Spinal cord (tissue), 10 donors: ENCODE data around the gene C14orf180. TPM values are rescaled to one million over a fixed set of nuclear protein-coding genes. Genes with fewer than 3 reads are reported as not detected.

Experiments
- DNase-seq, 6 donors: peaks; one replicate each; pipeline versions ENCODE4 v3.0.0 to v3.0.0-alpha.2; 2013 to 2015; ENCODE audit warnings: low spot score in 6 of 6, low read depth in 4 of 6
- H3K27ac ChIP-seq: one replicate; pipeline ENCODE4 v1.5.1; 2013; ENCODE audit warnings: low read depth, low read length, control low read depth
- H3K27me3 ChIP-seq: one replicate; pipeline ENCODE4 v1.6.1; 2013; ENCODE audit warnings: low read length; ENCODE audit not compliant: control insufficient read depth, insufficient read depth
- H3K36me3 ChIP-seq: one replicate; pipeline ENCODE4 v1.6.1; 2013; ENCODE audit warnings: low read length; ENCODE audit not compliant: control insufficient read depth, insufficient read depth
- H3K4me1 ChIP-seq: one replicate; pipeline ENCODE4 v1.6.1; 2013; ENCODE audit warnings: low read length; ENCODE audit not compliant: control insufficient read depth, insufficient read depth
- H3K4me3 ChIP-seq: one replicate; pipeline ENCODE4 v1.5.1; 2013; ENCODE audit warnings: low read depth, low read length, control low read depth
- H3K9me3 ChIP-seq: one replicate; pipeline ENCODE4 v1.6.1; 2013; ENCODE audit warnings: low read length; ENCODE audit not compliant: control insufficient read depth, insufficient read depth
- WGBS: methylation state at CpG from one replicate; pipeline ENCODE4 v1.1.5; 2013; ENCODE audit warnings: missing lambda C conversion rate; ENCODE audit not compliant: insufficient coverage; 5-methylcytosine and 5-hydroxymethylcytosine counted together
- polyA plus RNA-seq, 2 donors: library from polyadenylated mRNA; unstranded; fragments of 120-200 nt; gene quantifications; one replicate each; pipeline ENCODE4 v1.2.1, GENCODE V29; 2013; ENCODE audit not compliant: insufficient read length in 2 of 2
- total RNA-seq, 2 donors: library from RNA; depleted of rRNA in 1 of 2; stranded (reverse); fragments of 120-200 nt in 1 of 2; fragments of >200 nt in 1 of 2; gene quantifications; one replicate each; pipeline versions ENCODE4 v1.2.3 to v1.2.4, GENCODE V29; 2013 to 2014
- donor health status: healthy.

Gene C14orf180
- total and polyA plus RNA-seq, 4 donors, result 0.10 to 6.0 (median 0.24) TPM

GRCh38 chr14:104550340-104550860 is 29.2 kb upstream of the C14orf180 start:
- H3K27ac ChIP-seq, result no peak overlapping the region
- DNase-seq, result no peak
- peaks cover 33% of the 10 kb centered on the region for H3K4me1 ChIP-seq
- no peaks in the 10 kb centered on the region for H3K36me3 ChIP-seq
- H3K4me3 ChIP-seq, result no peak overlapping the region
- WGBS, result 79% methylated on average over 12 of the region's 13 CpGs
- no peaks in the 10 kb centered on the region for H3K9me3 ChIP-seq
- H3K27me3 ChIP-seq, result peaks cover 13% of the 10 kb centered on the region

GRCh38 chr14:104550861-104551728 is 28.5 kb upstream of the C14orf180 start:
- no peaks in the 10 kb centered on the region for H3K36me3 ChIP-seq
- peak in 1 of 6 donors; percentile 77 for DNase-seq
- WGBS, result 82% methylated on average over 20 of the region's 24 CpGs
- H3K27ac ChIP-seq, result no peak overlapping the region
- H3K27me3 ChIP-seq, result peaks cover 10% of the 10 kb centered on the region
- H3K9me3 ChIP-seq, result no peaks in the 10 kb centered on the region
- H3K4me3 ChIP-seq, result no peak overlapping the region
- H3K4me1 ChIP-seq, result peaks cover 32% of the 10 kb centered on the region

GRCh38 chr14:104551851-104552737 is 27.5 kb upstream of the C14orf180 start:
- H3K27me3 ChIP-seq, result peaks cover 7% of the 10 kb centered on the region
- no peak overlapping the region for H3K4me3 ChIP-seq
- H3K27ac ChIP-seq, result no peak overlapping the region
- H3K36me3 ChIP-seq, result no peaks in the 10 kb centered on the region
- H3K9me3 ChIP-seq, result no peaks in the 10 kb centered on the region
- WGBS, result 85% methylated on average over 33 of the region's 33 CpGs
- no peak for DNase-seq
- H3K4me1 ChIP-seq, result peaks cover 33% of the 10 kb centered on the region

GRCh38 chr14:104552738-104553125 is 26.8 kb upstream of the C14orf180 start:
- H3K4me1 ChIP-seq, result peaks cover 34% of the 10 kb centered on the region
- H3K27ac ChIP-seq, result no peak overlapping the region
- no peak overlapping the region for H3K4me3 ChIP-seq
- H3K27me3 ChIP-seq, result peaks cover 2% of the 10 kb centered on the region
- H3K36me3 ChIP-seq, result no peaks in the 10 kb centered on the region
- 81% methylated on average over 5 of the region's 9 CpGs for WGBS
- no peaks in the 10 kb centered on the region for H3K9me3 ChIP-seq
- no peak for DNase-seq

- H3K27ac ChIP-seq, result no peak overlapping the region
- no peak for DNase-seq
- 84% methylated on average over 22 of the region's 30 CpGs for WGBS
- H3K4me3 ChIP-seq, result no peak overlapping the region
- peaks cover 39% of the 10 kb centered on the region for H3K4me1 ChIP-seq
- H3K27me3 ChIP-seq, result peaks cover 2% of the 10 kb centered on the region
- H3K36me3 ChIP-seq, result no peaks in the 10 kb centered on the region
- no peaks in the 10 kb centered on the region for H3K9me3 ChIP-seq
Measured at GRCh38 chr14:104553166-104554087, 26.1 kb upstream of the C14orf180 start.

GRCh38 chr14:104554088-104554607 is 25.4 kb upstream of the C14orf180 start:
- Histone ChIP-seq H3K27me3 (peaks cover 2% of the 10 kb centered on the region), H3K9me3 (no peaks in the 10 kb centered on the region), H3K4me3 (no peak overlapping the region), H3K27ac (no peak overlapping the region), H3K4me1 (peaks cover 44% of the 10 kb centered on the region), H3K36me3 (no peaks in the 10 kb centered on the region)
- DNase-seq, result no peak
- 68% methylated on average over 8 of the region's 12 CpGs for WGBS

- H3K9me3 ChIP-seq, result no peaks in the 10 kb centered on the region
- H3K36me3 ChIP-seq, result no peaks in the 10 kb centered on the region
- peaks cover 51% of the 10 kb centered on the region for H3K4me1 ChIP-seq
- H3K4me3 ChIP-seq, result no peak overlapping the region
- H3K27me3 ChIP-seq, result peaks cover 2% of the 10 kb centered on the region
- 32% methylated on average over 24 of the region's 26 CpGs for WGBS
- no peak overlapping the region for H3K27ac ChIP-seq
- peak in 3 of 6 donors; percentile 31 to 83 (median 76) for DNase-seq
Measured at GRCh38 chr14:104554608-104555429, 24.7 kb upstream of the C14orf180 start.

GRCh38 chr14:104555430-104556255 is 23.9 kb upstream of the C14orf180 start:
- Histone ChIP-seq H3K4me1 (peaks cover 56% of the 10 kb centered on the region), H3K27ac (no peak overlapping the region), H3K27me3 (peaks cover 2% of the 10 kb centered on the region), H3K9me3 (no peaks in the 10 kb centered on the region), H3K4me3 (no peak overlapping the region), H3K36me3 (no peaks in the 10 kb centered on the region)
- 77% methylated on average over 9 of the region's 11 CpGs for WGBS
- DNase-seq, result peak in 1 of 6 donors; percentile 82
